Measurements from ENCODE around the gene INTS3.

Gene INTS3

GRCh38 chr1:153688276-153688675, 39.6 kb upstream of the INTS3 start:
- H3K4me3 ChIP-seq (ENCODE audit: low read depth, low read length) = no peak overlapping the region
- no peaks in the 10 kb centered on the region for H3K36me3 ChIP-seq (replicated peaks)
- no peak overlapping the region for H3K27ac ChIP-seq
- in situ Hi-C loops (cut with HindIII; ENCODE audit: low pct_ligation_motif_present, low sequenced_read_pairs) = no loop called here
- H3K27me3 ChIP-seq (replicated peaks) = no peaks in the 10 kb centered on the region
- TF ChIP-seq, protein P1, sequence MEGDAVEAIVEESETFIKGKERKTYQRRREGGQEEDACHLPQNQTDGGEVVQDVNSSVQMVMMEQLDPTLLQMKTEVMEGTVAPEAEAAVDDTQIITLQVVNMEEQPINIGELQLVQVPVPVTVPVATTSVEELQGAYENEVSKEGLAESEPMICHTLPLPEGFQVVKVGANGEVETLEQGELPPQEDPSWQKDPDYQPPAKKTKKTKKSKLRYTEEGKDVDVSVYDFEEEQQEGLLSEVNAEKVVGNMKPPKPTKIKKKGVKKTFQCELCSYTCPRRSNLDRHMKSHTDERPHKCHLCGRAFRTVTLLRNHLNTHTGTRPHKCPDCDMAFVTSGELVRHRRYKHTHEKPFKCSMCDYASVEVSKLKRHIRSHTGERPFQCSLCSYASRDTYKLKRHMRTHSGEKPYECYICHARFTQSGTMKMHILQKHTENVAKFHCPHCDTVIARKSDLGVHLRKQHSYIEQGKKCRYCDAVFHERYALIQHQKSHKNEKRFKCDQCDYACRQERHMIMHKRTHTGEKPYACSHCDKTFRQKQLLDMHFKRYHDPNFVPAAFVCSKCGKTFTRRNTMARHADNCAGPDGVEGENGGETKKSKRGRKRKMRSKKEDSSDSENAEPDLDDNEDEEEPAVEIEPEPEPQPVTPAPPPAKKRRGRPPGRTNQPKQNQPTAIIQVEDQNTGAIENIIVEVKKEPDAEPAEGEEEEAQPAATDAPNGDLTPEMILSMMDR (IDR thresholded peaks at IDR 0.05; ENCODE audit: low read depth, low read length, missing control alignments) = no peak
- no peak for DNase-seq

- H3K36me3 ChIP-seq (replicated peaks) = no peaks in the 10 kb centered on the region
- no peaks in the 10 kb centered on the region for H3K27me3 ChIP-seq (replicated peaks)
- no peak overlapping the region for H3K4me3 ChIP-seq (ENCODE audit: low read depth, low read length)
- DNase-seq = no peak
- TF ChIP-seq, protein P1 (IDR thresholded peaks at IDR 0.05; ENCODE audit: low read depth, low read length, missing control alignments) = no peak
- H3K27ac ChIP-seq = no peak overlapping the region
- in situ Hi-C loops (cut with HindIII; ENCODE audit: low pct_ligation_motif_present, low sequenced_read_pairs) = no loop called here
Measured at GRCh38 chr1:153688736-153689328, 39.0 kb upstream of the INTS3 start.

- H3K4me3 ChIP-seq (ENCODE audit: low read depth, low read length) = no peak overlapping the region
- TF ChIP-seq, protein P1 (IDR thresholded peaks at IDR 0.05; ENCODE audit: low read depth, low read length, missing control alignments) = no peak
- in situ Hi-C loops (cut with HindIII; ENCODE audit: low pct_ligation_motif_present, low sequenced_read_pairs) = no loop called here
- DNase-seq = no peak
- no peaks in the 10 kb centered on the region for H3K36me3 ChIP-seq (replicated peaks)
- H3K27me3 ChIP-seq (replicated peaks) = no peaks in the 10 kb centered on the region
- H3K27ac ChIP-seq = no peak overlapping the region
Measured at GRCh38 chr1:153693466-153693865, 34.4 kb upstream of the INTS3 start.

DNA sequence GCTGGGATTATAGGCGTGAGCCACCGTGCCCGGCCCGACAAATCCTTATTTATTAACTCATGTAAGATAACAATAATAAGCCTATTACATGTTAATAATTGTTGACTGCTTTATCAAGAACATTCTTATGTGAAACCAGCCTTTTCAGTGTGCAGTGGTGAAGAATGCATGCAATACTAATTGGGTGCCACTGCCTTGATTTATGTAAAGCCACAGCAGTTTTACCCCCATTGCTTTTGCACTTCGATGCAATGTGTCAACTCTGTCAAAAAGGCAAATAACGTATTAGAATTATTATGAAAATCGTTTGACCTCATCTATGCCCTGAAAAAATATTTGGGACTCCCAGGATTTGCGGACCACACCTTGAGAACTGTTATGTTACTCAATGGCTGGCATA, 31.1 kb upstream of the INTS3 start:
- in situ Hi-C loops (cut with HindIII; ENCODE audit: low pct_ligation_motif_present, low sequenced_read_pairs) = no loop called here
- H3K36me3 ChIP-seq (replicated peaks) = no peaks in the 10 kb centered on the region
- no peak for DNase-seq
- TF ChIP-seq, protein P1 (IDR thresholded peaks at IDR 0.05; ENCODE audit: low read depth, low read length, missing control alignments) = no peak
- no peak overlapping the region for H3K4me3 ChIP-seq (ENCODE audit: low read depth, low read length)
- no peaks in the 10 kb centered on the region for H3K27me3 ChIP-seq (replicated peaks)
- no peak overlapping the region for H3K27ac ChIP-seq

DNA sequence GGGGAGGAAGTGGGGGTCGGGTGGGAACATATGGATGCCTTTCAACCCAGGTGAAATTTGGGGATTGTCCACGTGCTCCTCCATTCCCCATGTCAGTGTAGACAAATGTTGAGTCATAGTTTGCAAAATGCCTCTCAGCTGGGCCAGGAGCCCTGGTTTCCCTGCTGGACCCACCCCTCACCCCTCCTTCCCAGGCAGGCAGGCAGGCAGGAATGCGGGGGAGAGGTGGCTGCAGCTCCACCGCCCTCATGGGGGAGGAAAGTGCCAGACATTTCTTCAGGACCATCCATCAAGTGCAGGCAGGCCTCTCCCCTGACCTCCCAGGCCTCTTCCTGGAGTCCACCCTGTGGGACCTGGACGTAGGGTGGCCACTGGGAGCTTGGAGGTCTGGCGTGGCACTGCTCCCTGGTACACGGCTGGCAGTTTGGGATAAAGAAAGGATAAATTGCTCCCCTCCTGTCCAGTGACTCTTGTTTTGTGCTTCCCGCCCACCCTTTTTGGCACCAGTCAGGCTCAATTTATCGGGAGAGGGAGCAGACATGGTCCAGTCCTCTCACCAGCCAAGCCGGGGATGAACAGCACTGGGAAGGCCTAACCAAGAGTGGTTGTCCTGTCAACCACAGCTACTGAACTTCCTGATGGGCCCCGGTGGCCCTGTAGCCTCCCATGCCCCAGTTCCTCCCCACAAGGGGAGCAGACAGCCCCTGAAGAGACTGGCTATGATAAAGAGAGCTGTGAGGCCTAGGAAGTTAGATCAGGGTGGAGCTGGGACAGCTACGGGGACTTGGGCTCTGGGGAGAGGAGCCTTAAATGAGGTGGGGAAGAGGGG, 30.4 kb upstream of the INTS3 start:
- TF ChIP-seq, protein P1 (IDR thresholded peaks at IDR 0.05; ENCODE audit: low read depth, low read length, missing control alignments) = no peak
- in situ Hi-C loops (cut with HindIII; ENCODE audit: low pct_ligation_motif_present, low sequenced_read_pairs) = no loop called here
- no peak for DNase-seq
- Histone ChIP-seq H3K4me3 (ENCODE audit: low read depth, low read length) (no peak overlapping the region), H3K36me3 (replicated peaks) (no peaks in the 10 kb centered on the region), H3K27ac (no peak overlapping the region), H3K27me3 (replicated peaks) (no peaks in the 10 kb centered on the region)

Data from brain microvascular endothelial cell (primary cell).